GM04504 (cell line): Measurements from ENCODE around the gene ASMTL.
"Not testable (repeated sequence)": the region's sequence is repeated elsewhere in the genome, so short reads cannot be mapped to it uniquely, and the experiment has no call there.

Experiments
- DNase-seq: peaks from one replicate; pipeline ENCODE4 v3.0.0-alpha.2; 2012; ENCODE audit warnings: low read depth

ASMTL gene

GRCh38 chrX:1452516-1453394 lies at the start of gene ASMTL:
Gene ASMTL (minus strand): TSS chrX:1452909. CDS start chrX:1452840, 69 bp downstream.
- DNase-seq, result peak; percentile 99

GRCh38 chrX:1502241-1502640 lies 49.5 kb upstream of the ASMTL start:
- DNase-seq, result no peak

GRCh38 chrX:1500701-1501624 lies 48.3 kb upstream of the ASMTL start:
- DNase-seq, result no peak

GRCh38 chrX:1496076-1496475 lies 43.4 kb upstream of the ASMTL start:
- no peak for DNase-seq

GRCh38 chrX:1493877-1494510 lies 41.3 kb upstream of the ASMTL start:
- no peak for DNase-seq

- no peak for DNase-seq
Measured at GRCh38 chrX:1493412-1493811, 40.7 kb upstream of the ASMTL start.

- DNase-seq, result no peak
Measured at GRCh38 chrX:1492421-1493012, 39.8 kb upstream of the ASMTL start.

GRCh38 chrX:1491851-1492349 lies 39.2 kb upstream of the ASMTL start:
- DNase-seq, result no peak

GRCh38 chrX:1491248-1491647 lies 38.5 kb upstream of the ASMTL start:
- DNase-seq, result not testable (repeated sequence)

- DNase-seq, result not testable (repeated sequence)
Measured at GRCh38 chrX:1490723-1491122, 38.0 kb upstream of the ASMTL start.

- DNase-seq, result not testable (repeated sequence)
Measured at GRCh38 chrX:1489354-1489753, 36.6 kb upstream of the ASMTL start.

- DNase-seq, result no peak
Measured at GRCh38 chrX:1488745-1489144, 36.0 kb upstream of the ASMTL start.

- DNase-seq, result no peak
Measured at GRCh38 chrX:1488141-1488540, 35.4 kb upstream of the ASMTL start.

- DNase-seq, result no peak
Measured at GRCh38 chrX:1487401-1487800, 34.7 kb upstream of the ASMTL start.

GRCh38 chrX:1486749-1487361 lies 34.1 kb upstream of the ASMTL start:
- DNase-seq, result no peak

- DNase-seq, result no peak
Measured at GRCh38 chrX:1486177-1486576, 33.5 kb upstream of the ASMTL start.

GRCh38 chrX:1485033-1485432 lies 32.3 kb upstream of the ASMTL start:
- no peak for DNase-seq

GRCh38 chrX:1484638-1485019 lies 31.9 kb upstream of the ASMTL start:
- no peak for DNase-seq

GRCh38 chrX:1483843-1484637 lies 31.3 kb upstream of the ASMTL start:
- no peak for DNase-seq

GRCh38 chrX:1482530-1482928 lies 29.8 kb upstream of the ASMTL start:
- not testable (repeated sequence) for DNase-seq
